Anterior cingulate cortex (tissue), 58 donors: ENCODE measurements around the gene CBLN3.

Experiments
- DNase-seq, 58 donors: peaks; one replicate each; lab custom pipeline; 2025; lab: John Stamatoyannopoulos, UW

CBLN3 gene

GRCh38 chr14:24427537-24428508 is 1.6 kb downstream of the CBLN3 start:
- DNase-seq, result no peak

- DNase-seq, result no peak
Measured at GRCh38 chr14:24426912-24427536, 2.4 kb downstream of the CBLN3 start.

GRCh38 chr14:24426150-24426911 is 3.1 kb downstream of the CBLN3 start:
- DNase-seq, result no peak

GRCh38 chr14:24425704-24426103 is 3.8 kb downstream of the CBLN3 start:
- no peak for DNase-seq

GRCh38 chr14:24422694-24423601 is 6.5 kb downstream of the CBLN3 start:
- no peak for DNase-seq

GRCh38 chr14:24422261-24422660 is 7.2 kb downstream of the CBLN3 start:
- no peak for DNase-seq

GRCh38 chr14:24418492-24418873 is 11.0 kb downstream of the CBLN3 start:
- no peak for DNase-seq

GRCh38 chr14:24417832-24418491 is 11.5 kb downstream of the CBLN3 start:
- no peak for DNase-seq

- no peak for DNase-seq
Measured at GRCh38 chr14:24416932-24417619, 12.4 kb downstream of the CBLN3 start.

- DNase-seq, result no peak
Measured at GRCh38 chr14:24416254-24416931, 13.1 kb downstream of the CBLN3 start.

GRCh38 chr14:24415421-24416253 is 13.8 kb downstream of the CBLN3 start:
- DNase-seq, result no peak

GRCh38 chr14:24414732-24415420 is 14.6 kb downstream of the CBLN3 start:
- no peak for DNase-seq

- DNase-seq, result no peak
Measured at GRCh38 chr14:24414077-24414476, 15.4 kb downstream of the CBLN3 start.

- DNase-seq, result peak in 3 of 58 donors; percentile 5 to 33 (median 8)
Measured at GRCh38 chr14:24411443-24412389, 17.8 kb downstream of the CBLN3 start.

- DNase-seq, result no peak
Measured at GRCh38 chr14:24409956-24410355, 19.5 kb downstream of the CBLN3 start.

GRCh38 chr14:24409192-24409591 is 20.3 kb downstream of the CBLN3 start:
- DNase-seq, result no peak
